Esophagus muscularis mucosa (tissue), 4 donors: ENCODE results near the gene CNBP.
"Not testable (repeated sequence)": the region's sequence is repeated elsewhere in the genome, so short reads cannot be mapped to it uniquely, and the experiment has no call there.

ENCODE experiments used
- CTCF ChIP-seq, 3 experiments: fragments of 200-600 bp in 2 of 3; fragments of 450-650 bp in 1 of 3; sonication (generic) in 2 of 3; IDR thresholded peaks; one replicate each; pipeline ENCODE4 v1.5.1; 2017 to 2019; ENCODE audit warnings: antibody characterized with exemption in 3 of 3, mild to moderate bottlenecking in 2 of 3, moderate library complexity in 1 of 3
- EP300 ChIP-seq: sonication (generic); formaldehyde crosslinking; IDR thresholded peaks from one replicate; pipeline ENCODE4 v1.6.1; 2017; ENCODE audit warnings: antibody characterized with exemption
- POLR2A ChIP-seq: fragments of 450-650 bp; IDR thresholded peaks from one replicate; pipeline ENCODE4 v1.6.1; 2017; ENCODE audit warnings: antibody characterized with exemption, moderate library complexity, mild to moderate bottlenecking, low read depth
- POLR2AphosphoS5 ChIP-seq, 2 donors: sonication (generic); formaldehyde crosslinking; IDR thresholded peaks; one replicate each; pipeline ENCODE4 v1.6.1; 2017; ENCODE audit warnings: antibody characterized with exemption in 2 of 2

GRCh38 chr3:129141011-129141410 is 42.7 kb downstream of the CNBP start:
- TF ChIP-seq POLR2A; CTCF (IDR thresholded peaks at IDR 0.05); POLR2AphosphoS5 (IDR thresholded peaks at IDR 0.05); EP300: not testable (repeated sequence)
